ENCODE data around the gene LRG1. TPM values are rescaled to one million over a fixed set of nuclear protein-coding genes. Genes with fewer than 3 reads are reported as not detected.

The LRG1 gene
- total and polyA plus RNA-seq, 9 of the 15 experiments (the other 6 are each of a cell fraction or from before 2014, with no cell fraction given), result 1.5 to 11.9 (median 8.7) TPM

DNA sequence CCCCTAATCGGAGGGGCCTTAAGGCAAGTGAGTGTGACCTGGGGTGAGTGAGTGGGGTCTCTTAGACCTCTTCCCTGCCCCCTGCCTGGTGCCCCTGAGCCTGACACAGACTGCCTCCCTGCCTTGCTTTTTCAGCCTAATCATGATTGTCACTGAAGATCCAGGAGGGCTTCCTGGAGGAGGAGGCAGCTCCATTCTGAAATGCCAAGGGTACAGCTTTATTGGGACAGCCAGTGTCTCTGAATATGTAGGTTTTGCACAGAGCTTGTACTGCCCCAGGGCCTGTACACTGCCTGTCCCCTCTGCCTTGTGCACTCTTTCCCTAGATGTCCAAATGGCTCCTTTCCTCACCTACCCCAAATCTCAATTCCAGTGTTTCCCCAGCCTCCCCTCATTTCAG, 45.7 kb upstream of the LRG1 start (continued):
- TF ChIP-seq, protein P1, sequence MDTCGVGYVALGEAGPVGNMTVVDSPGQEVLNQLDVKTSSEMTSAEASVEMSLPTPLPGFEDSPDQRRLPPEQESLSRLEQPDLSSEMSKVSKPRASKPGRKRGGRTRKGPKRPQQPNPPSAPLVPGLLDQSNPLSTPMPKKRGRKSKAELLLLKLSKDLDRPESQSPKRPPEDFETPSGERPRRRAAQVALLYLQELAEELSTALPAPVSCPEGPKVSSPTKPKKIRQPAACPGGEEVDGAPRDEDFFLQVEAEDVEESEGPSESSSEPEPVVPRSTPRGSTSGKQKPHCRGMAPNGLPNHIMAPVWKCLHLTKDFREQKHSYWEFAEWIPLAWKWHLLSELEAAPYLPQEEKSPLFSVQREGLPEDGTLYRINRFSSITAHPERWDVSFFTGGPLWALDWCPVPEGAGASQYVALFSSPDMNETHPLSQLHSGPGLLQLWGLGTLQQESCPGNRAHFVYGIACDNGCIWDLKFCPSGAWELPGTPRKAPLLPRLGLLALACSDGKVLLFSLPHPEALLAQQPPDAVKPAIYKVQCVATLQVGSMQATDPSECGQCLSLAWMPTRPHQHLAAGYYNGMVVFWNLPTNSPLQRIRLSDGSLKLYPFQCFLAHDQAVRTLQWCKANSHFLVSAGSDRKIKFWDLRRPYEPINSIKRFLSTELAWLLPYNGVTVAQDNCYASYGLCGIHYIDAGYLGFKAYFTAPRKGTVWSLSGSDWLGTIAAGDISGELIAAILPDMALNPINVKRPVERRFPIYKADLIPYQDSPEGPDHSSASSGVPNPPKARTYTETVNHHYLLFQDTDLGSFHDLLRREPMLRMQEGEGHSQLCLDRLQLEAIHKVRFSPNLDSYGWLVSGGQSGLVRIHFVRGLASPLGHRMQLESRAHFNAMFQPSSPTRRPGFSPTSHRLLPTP (IDR thresholded peaks at IDR 0.05; ENCODE audit: borderline replicate concordance, extremely low read depth, insufficient read length), result peak; percentile 77
- TF ChIP-seq, protein P2, sequence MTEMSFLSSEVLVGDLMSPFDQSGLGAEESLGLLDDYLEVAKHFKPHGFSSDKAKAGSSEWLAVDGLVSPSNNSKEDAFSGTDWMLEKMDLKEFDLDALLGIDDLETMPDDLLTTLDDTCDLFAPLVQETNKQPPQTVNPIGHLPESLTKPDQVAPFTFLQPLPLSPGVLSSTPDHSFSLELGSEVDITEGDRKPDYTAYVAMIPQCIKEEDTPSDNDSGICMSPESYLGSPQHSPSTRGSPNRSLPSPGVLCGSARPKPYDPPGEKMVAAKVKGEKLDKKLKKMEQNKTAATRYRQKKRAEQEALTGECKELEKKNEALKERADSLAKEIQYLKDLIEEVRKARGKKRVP (CRISPR knock-in tag; IDR thresholded peaks at IDR 0.05), result no peak
- TF ChIP-seq, protein P3, sequence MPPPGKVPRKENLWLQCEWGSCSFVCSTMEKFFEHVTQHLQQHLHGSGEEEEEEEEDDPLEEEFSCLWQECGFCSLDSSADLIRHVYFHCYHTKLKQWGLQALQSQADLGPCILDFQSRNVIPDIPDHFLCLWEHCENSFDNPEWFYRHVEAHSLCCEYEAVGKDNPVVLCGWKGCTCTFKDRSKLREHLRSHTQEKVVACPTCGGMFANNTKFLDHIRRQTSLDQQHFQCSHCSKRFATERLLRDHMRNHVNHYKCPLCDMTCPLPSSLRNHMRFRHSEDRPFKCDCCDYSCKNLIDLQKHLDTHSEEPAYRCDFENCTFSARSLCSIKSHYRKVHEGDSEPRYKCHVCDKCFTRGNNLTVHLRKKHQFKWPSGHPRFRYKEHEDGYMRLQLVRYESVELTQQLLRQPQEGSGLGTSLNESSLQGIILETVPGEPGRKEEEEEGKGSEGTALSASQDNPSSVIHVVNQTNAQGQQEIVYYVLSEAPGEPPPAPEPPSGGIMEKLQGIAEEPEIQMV (tag; conservative IDR thresholded peaks at IDR 0.05; ENCODE audit: low read depth), result no peak
- TF ChIP-seq PCBP1 (IDR thresholded peaks at IDR 0.05; ENCODE audit: low read depth, low read length, poor library complexity, severe bottlenecking), result no peak
- TF ChIP-seq HEY1 (CRISPR knock-in tag; IDR thresholded peaks at IDR 0.05; ENCODE audit: borderline replicate concordance), result no peak
- TF ChIP-seq HMGN3 (IDR thresholded peaks at IDR 0.05; ENCODE audit: borderline replicate concordance, extremely low read depth, insufficient read length, low read depth, low read length), result no peak
- TF ChIP-seq XRCC4 (IDR thresholded peaks at IDR 0.05; ENCODE audit: extremely low read depth, insufficient read depth, insufficient read length), result no peak
- TF ChIP-seq, protein P4, sequence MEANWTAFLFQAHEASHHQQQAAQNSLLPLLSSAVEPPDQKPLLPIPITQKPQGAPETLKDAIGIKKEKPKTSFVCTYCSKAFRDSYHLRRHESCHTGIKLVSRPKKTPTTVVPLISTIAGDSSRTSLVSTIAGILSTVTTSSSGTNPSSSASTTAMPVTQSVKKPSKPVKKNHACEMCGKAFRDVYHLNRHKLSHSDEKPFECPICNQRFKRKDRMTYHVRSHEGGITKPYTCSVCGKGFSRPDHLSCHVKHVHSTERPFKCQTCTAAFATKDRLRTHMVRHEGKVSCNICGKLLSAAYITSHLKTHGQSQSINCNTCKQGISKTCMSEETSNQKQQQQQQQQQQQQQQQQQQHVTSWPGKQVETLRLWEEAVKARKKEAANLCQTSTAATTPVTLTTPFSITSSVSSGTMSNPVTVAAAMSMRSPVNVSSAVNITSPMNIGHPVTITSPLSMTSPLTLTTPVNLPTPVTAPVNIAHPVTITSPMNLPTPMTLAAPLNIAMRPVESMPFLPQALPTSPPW (CRISPR knock-in tag; IDR thresholded peaks at IDR 0.05), result no peak
- TF ChIP-seq CSDE1 (IDR thresholded peaks at IDR 0.05), result no peak
- peak; percentile 93; the same call in 1 of the 2 replicates for TF ChIP-seq PTBP1 (IDR thresholded peaks at IDR 0.05; ENCODE audit: low read depth, low read length)
- no peak for TF ChIP-seq U2AF2 (optimal IDR thresholded peaks at IDR 0.05; ENCODE audit: low read depth, low read length)
- TF ChIP-seq ZNF75A (CRISPR knock-in tag; IDR thresholded peaks at IDR 0.05), result no peak
- TF ChIP-seq SNIP1 (IDR thresholded peaks at IDR 0.05; ENCODE audit: low read depth), result no peak
- no peak for TF ChIP-seq KAT2B (IDR thresholded peaks at IDR 0.05; ENCODE audit: low read depth, low read length)
- TF ChIP-seq HDAC1 (IDR thresholded peaks at IDR 0.05), result peak in 1 of 2 experiments; percentile 42; a peak in 1 of 4 replicates
- TF ChIP-seq, protein P5, sequence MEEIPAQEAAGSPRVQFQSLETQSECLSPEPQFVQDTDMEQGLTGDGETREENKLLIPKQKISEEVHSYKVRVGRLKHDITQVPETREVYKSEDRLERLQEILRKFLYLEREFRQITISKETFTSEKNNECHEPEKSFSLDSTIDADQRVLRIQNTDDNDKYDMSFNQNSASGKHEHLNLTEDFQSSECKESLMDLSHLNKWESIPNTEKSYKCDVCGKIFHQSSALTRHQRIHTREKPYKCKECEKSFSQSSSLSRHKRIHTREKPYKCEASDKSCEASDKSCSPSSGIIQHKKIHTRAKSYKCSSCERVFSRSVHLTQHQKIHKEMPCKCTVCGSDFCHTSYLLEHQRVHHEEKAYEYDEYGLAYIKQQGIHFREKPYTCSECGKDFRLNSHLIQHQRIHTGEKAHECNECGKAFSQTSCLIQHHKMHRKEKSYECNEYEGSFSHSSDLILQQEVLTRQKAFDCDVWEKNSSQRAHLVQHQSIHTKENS (CRISPR knock-in tag; IDR thresholded peaks at IDR 0.05), result no peak
- no peak for TF ChIP-seq NBN (IDR thresholded peaks at IDR 0.05; ENCODE audit: low read depth)
- no peak for TF ChIP-seq ZNF696 (CRISPR knock-in tag; conservative IDR thresholded peaks at IDR 0.05)
- no peak for TF ChIP-seq JUNB (CRISPR knock-in tag; conservative IDR thresholded peaks at IDR 0.05)
- no peak for TF ChIP-seq MTF1 (CRISPR knock-in tag; IDR thresholded peaks at IDR 0.05; ENCODE audit: borderline replicate concordance)
- TF ChIP-seq KDM1A (IDR thresholded peaks at IDR 0.05), result peak; percentile 40 to 66; a peak in 3 of 4 replicates
